ENCODE measurements around the gene TSPAN18.

The TSPAN18 gene

GRCh38 chr11:44889266-44889665, 162.5 kb downstream of the TSPAN18 start:
- DNase-seq (ENCODE audit: low spot score) = peak; percentile 54

- no peak for DNase-seq (ENCODE audit: low spot score)
Observed at GRCh38 chr11:44892843-44893242, 166.1 kb downstream of the TSPAN18 start.

- DNase-seq (ENCODE audit: low spot score) = no peak
Observed at GRCh38 chr11:44893308-44893822, 166.6 kb downstream of the TSPAN18 start.

GRCh38 chr11:44893846-44894617, 167.3 kb downstream of the TSPAN18 start:
- DNase-seq (ENCODE audit: low spot score) = peak; percentile 83

- DNase-seq (ENCODE audit: low spot score) = peak; percentile 68
Observed at GRCh38 chr11:44899959-44900358, 173.2 kb downstream of the TSPAN18 start.

GRCh38 chr11:44901120-44901633, 174.4 kb downstream of the TSPAN18 start:
- DNase-seq (ENCODE audit: low spot score) = no peak

GRCh38 chr11:44901786-44902185, 175.0 kb downstream of the TSPAN18 start:
- no peak for DNase-seq (ENCODE audit: low spot score)

GRCh38 chr11:44903035-44903434, 176.3 kb downstream of the TSPAN18 start:
- no peak for DNase-seq (ENCODE audit: low spot score)

DNA sequence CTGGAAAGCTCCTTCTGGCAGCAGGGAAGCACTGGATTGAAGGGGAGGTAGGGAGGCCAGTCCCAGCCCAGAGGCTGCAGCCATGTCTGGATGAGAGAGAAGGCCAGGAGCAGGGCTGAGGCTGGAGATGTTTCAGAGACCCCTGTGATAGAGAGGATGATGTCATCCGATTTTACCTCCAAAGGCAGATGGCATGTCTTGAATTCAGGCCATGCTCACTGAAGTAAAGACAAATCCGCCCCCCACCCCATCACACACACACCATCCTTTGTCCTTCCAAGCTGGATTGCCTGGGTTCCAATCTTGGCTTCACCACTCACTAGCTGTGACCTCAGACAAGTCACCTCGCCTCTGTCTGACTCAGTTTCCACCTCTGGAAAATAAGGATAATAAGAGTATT, 176.8 kb downstream of the TSPAN18 start:
- DNase-seq (ENCODE audit: low spot score) = no peak

- DNase-seq (ENCODE audit: low spot score) = no peak
Observed at GRCh38 chr11:44904261-44905020, 177.7 kb downstream of the TSPAN18 start.

DNA sequence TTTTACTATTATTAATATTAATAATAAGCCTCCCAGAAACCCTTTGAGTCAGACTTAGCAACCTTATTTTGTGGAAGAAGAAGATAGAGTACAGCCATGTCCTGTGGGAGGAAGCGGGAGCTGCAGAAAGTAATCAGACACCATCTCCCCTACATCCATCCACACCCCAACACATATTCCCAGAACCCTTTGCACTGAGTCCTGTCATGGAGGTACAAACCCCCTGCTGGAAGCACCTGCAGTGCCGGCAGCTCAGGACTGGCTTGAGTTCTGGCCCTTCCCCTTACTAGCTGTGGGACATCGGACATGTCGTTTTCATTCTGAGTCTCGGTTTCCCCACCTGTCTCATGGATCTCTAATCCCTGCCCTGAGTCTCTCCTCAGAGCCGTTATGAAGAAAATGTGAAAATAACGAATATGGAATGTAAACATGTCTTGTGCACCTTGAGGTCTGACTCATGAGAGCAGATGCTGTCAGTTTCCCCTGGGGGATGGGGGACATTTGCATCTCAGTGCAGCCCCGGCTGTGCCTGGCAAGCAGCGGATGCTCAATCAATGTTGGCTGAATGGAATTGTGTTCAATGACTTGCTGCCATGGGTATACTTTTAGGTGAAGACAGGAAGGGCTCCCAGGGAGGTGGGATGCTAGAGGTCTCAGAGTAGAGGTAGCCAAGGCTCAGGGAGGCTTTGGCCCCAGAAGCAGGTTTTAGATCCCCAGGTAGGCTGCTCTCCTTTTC, 178.5 kb downstream of the TSPAN18 start:
- DNase-seq (ENCODE audit: low spot score) = no peak

- DNase-seq (ENCODE audit: low spot score) = no peak
Observed at GRCh38 chr11:44906649-44907048, 179.9 kb downstream of the TSPAN18 start.

- DNase-seq (ENCODE audit: low spot score) = no peak
Observed at GRCh38 chr11:44909557-44909956, 182.8 kb downstream of the TSPAN18 start.

GRCh38 chr11:44910591-44910990, 183.8 kb downstream of the TSPAN18 start:
- no peak for DNase-seq (ENCODE audit: low spot score)

- DNase-seq (ENCODE audit: low spot score) = peak; percentile 84
Observed at GRCh38 chr11:44911029-44911814, 184.5 kb downstream of the TSPAN18 start.

DNA sequence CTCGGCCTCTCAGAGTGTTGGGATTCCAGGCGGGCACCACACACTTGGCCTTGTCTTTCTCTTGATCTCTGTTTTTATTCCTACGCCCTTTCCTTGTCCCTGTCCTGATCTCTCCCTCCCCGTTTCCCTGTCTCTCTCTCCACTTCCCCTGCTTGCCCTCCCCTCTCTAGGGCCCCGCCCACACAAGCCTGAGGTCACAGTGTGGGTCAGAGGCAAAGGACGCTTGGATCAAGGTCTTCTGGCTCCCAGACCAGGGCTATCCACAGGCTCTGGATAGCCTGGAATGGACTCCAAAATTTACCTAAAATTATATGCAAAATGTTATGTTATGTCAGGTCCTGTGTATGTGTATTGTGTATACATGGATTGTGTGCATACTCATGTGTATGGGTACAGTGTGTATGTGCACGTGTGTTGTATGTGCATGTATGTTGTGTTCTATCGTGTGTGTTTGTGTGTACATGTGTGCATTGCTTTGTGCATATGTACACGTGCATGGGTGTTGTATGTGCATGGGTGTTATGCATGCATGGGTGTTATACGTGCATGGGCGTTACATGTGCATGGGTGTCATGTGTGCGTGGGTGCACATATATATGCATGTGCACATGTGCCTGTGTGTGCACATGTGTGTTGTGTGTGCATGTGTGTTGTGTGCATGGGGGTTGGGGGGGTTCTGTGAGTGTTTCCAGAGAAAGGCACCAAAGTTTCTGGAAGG, 185.7 kb downstream of the TSPAN18 start:
- DNase-seq (ENCODE audit: low spot score) = no peak

DNA sequence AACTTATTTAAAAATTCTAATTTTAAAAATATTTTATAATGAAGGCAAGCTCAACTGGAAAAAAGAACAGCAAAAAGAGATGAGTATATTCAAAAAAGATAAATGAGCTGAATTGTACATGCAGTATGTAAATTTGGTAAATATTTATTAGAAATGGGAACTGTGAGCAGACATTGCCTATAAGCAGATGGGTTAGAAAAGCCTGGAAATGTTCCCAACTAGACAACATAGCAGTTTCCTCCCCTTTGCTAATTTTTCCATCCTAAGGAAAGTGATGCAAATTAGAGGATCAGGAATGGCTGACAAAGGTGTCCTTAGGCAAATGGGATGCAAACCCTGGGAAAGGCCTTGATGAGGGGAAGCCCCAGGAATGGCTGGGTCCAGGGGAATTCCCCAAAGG, 186.7 kb downstream of the TSPAN18 start:
- no peak for DNase-seq (ENCODE audit: low spot score)

DNA sequence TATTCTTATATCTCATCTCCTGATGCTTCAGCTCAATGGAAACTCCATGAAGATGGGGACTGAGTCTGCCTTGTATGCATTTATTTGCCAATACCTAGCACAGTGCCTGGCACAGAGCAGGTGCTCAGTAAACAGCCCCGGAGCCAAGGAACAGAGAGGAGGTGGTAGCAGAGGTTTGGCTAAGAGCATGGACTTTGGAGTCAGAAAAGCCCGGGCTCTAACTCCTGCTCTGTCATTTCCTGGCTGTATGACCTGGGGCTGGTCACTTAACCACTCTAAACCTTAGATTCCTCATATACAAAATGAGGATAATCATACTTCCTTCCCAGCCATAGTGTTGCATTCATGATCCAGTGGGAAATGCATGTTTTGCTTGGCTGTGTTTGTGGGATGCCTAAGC, 187.3 kb downstream of the TSPAN18 start:
- no peak for DNase-seq (ENCODE audit: low spot score)

GRCh38 chr11:44915004-44915403, 188.2 kb downstream of the TSPAN18 start:
- no peak for DNase-seq (ENCODE audit: low spot score)

DNA sequence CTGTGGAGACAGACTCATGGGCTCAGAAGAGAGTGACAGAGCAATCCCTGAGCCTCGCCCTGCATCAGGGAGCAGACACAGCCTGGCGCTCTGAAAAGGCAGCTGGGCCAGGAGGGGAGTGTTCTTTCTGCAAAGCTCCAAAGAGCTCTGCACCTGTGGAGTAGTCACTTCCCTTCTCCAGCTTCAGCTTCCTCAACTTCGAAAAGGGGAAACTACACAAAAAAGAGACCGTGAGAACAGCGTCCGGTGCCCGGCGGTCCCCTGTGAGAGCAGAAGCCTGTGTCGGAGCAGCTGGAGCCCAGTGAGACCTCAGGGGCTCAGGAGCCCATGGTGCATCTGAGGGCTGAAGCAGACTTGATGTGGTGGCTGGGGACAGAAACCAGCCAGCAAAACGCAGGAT, 188.9 kb downstream of the TSPAN18 start:
- DNase-seq (ENCODE audit: low spot score) = no peak

- no peak for DNase-seq (ENCODE audit: low spot score)
Observed at GRCh38 chr11:44916331-44916730, 189.6 kb downstream of the TSPAN18 start.
